B cell (primary cell): Measurements from ENCODE around the gene SSBP2.

Experiments used
- EZH2 ChIP-seq: IDR thresholded peaks from 2 replicates; pipeline ENCODE4 v1.6.1; 2012; ENCODE audit warnings: borderline replicate concordance, low read depth, mild to moderate bottlenecking, moderate library complexity, low read length; ENCODE audit not compliant: insufficient read depth, poor library complexity, severe bottlenecking
- TF ChIP-seq, protein P1 (sequence below): fragments of 200-600 bp; IDR thresholded peaks from one replicate; pipeline ENCODE4 v1.8.0; 2022; ENCODE audit warnings: antibody characterized with exemption, mild to moderate bottlenecking

DNA sequence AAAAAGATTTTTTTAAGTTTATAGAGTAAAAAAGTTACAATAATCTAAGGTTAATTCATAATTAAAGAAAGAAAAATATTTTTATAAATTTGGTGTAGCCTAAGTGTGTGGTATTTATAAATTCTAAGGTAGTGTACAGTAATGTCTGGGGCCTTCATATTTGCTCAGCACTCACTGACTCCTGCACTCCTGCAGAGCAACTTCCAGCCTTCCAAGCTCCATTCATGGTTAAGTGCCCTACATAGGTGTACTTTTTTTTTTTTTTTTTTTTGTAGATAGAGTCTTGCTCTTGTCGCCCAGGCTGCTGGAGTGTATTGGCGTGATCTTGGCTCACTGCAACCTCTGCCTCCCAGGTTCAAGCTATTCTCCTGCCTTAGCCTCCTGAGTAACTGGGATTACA lies 367.0 kb downstream of the SSBP2 start:
- no peak for TF ChIP-seq EZH2
- TF ChIP-seq, protein P1, sequence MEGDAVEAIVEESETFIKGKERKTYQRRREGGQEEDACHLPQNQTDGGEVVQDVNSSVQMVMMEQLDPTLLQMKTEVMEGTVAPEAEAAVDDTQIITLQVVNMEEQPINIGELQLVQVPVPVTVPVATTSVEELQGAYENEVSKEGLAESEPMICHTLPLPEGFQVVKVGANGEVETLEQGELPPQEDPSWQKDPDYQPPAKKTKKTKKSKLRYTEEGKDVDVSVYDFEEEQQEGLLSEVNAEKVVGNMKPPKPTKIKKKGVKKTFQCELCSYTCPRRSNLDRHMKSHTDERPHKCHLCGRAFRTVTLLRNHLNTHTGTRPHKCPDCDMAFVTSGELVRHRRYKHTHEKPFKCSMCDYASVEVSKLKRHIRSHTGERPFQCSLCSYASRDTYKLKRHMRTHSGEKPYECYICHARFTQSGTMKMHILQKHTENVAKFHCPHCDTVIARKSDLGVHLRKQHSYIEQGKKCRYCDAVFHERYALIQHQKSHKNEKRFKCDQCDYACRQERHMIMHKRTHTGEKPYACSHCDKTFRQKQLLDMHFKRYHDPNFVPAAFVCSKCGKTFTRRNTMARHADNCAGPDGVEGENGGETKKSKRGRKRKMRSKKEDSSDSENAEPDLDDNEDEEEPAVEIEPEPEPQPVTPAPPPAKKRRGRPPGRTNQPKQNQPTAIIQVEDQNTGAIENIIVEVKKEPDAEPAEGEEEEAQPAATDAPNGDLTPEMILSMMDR, result no peak
